AG04449 (cell line): ENCODE measurements around the gene CEMP1.

Source experiments
- CTCF ChIA-PET: fragments of 350-600 bp; formaldehyde crosslinking; extraction: SDS; loops from one replicate; lab custom pipeline; 2021; ENCODE audit warnings: antibody characterized with exemption; lab: Yijun Ruan, JAX
- POLR2A ChIA-PET: fragments of 400-600, 350-600 bp; formaldehyde crosslinking; extraction: SDS; loops from one replicate; lab custom pipeline; 2020; ENCODE audit warnings: antibody characterized with exemption, inconsistent platforms; lab: Yijun Ruan, JAX
- DNase-seq: peaks from one replicate; pipeline ENCODE4 v3.0.0-alpha.2; 2010; ENCODE audit warnings: low read depth, low spot score
- H3K4me3 ChIP-seq: 2 replicates; pipeline ENCODE4 v1.5.1; 2011; ENCODE audit warnings: low read depth, mild to moderate bottlenecking, control low read depth, low read length
- TF ChIP-seq, protein P1 (sequence below): IDR thresholded peaks from one replicate; pipeline ENCODE4 v1.5.1; 2011; ENCODE audit warnings: mild to moderate bottlenecking, moderate library complexity, low read length, control low read depth, inconsistent platforms; ENCODE audit not compliant: insufficient read depth; ENCODE audit errors: missing control alignments

CEMP1 gene

DNA sequence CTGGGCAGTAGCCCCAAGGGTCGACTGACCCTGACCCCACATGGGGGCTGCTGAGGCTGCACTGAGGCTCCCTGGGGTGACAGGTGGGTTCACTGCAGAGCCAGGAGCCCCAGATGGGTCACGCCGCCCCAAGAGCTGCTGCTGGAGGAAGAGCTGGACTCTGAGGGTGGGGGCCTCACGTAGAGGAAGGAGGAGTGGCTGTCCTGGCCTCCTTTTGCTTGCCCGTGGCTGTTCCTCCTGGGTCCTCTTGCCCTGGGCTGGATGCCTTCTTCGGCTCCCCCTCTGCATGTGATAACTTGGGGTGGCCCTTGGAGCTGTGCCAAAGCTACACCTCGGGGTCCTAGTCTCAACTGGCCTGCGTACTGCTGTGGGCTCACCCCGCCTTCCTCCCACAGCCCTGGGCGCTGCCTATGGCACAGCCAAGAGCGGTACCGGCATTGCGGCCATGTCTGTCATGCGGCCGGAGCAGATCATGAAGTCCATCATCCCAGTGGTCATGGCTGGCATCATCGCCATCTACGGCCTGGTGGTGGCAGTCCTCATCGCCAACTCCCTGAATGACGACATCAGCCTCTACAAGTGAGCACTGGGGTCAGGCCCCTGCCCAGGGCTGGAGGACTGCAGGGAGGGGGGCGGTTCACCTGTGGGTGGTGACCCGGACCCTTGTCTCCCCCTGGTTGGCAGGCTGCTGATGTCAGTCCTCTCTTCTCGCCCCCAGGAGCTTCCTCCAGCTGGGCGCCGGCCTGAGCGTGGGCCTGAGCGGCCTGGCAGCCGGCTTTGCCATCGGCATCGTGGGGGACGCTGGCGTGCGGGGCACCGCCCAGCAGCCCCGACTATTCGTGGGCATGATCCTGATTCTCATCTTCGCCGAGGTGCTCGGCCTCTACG, 12.1 kb downstream of the CEMP1 start:
- H3K4me3 ChIP-seq, result no peak overlapping the region
- TF ChIP-seq, protein P1, sequence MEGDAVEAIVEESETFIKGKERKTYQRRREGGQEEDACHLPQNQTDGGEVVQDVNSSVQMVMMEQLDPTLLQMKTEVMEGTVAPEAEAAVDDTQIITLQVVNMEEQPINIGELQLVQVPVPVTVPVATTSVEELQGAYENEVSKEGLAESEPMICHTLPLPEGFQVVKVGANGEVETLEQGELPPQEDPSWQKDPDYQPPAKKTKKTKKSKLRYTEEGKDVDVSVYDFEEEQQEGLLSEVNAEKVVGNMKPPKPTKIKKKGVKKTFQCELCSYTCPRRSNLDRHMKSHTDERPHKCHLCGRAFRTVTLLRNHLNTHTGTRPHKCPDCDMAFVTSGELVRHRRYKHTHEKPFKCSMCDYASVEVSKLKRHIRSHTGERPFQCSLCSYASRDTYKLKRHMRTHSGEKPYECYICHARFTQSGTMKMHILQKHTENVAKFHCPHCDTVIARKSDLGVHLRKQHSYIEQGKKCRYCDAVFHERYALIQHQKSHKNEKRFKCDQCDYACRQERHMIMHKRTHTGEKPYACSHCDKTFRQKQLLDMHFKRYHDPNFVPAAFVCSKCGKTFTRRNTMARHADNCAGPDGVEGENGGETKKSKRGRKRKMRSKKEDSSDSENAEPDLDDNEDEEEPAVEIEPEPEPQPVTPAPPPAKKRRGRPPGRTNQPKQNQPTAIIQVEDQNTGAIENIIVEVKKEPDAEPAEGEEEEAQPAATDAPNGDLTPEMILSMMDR, result no peak
- CTCF ChIA-PET, result interaction anchor here (1.4 to 2.1 kb wide), 2 partner anchors 12 kb away, joined by 4 read pairs; partner anchors contain the start of gene CEMP1
- DNase-seq, result no peak
- POLR2A ChIA-PET, result interaction anchor here (0.9 to 3.5 kb wide), 2 partner anchors 13 to 250 kb away, joined by 4 to 28 read pairs; partner anchors contain the start of gene CEMP1

DNA sequence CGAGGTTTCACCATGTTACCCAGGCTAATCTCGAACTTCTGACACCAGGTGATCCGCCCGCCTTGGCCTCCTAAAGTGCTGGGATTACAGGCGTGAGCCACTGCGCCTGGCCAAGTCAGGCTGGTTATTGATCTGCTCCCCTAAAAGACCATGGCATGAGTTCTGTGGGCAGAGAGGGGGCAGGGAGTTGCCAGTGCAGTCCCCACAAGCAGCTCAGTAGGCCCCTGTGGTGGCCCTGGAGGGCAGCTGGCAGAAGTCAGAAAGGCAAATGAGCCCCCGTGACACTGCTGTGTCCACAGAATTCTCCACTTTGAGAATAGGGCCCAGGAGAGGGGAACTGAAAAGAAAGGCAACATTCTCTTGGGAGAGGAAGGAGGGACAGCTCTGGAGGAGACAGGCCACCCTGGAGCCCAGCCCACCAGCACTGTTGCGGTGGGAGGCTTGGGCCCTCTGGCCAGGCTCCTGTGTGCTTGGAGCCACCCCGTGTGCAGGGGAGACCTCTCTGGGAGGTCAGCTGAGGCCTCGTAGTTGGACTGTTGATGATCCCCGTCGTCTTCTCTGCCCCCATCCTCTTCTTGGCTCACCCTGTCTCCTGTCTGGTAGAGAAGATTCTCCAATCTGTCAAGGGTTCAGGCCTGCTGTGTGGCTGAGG, 13.1 kb downstream of the CEMP1 start:
- DNase-seq, result no peak
- H3K4me3 ChIP-seq, result no peak overlapping the region
- POLR2A ChIA-PET, result interaction anchor here (3.5 kb wide), 1 partner anchor 14 kb away, joined by 28 read pairs; the partner anchor contains the start of gene CEMP1
- TF ChIP-seq, protein P1, result no peak
- CTCF ChIA-PET, result interaction anchor here (1.4 to 2.1 kb wide), 2 partner anchors 11 to 13 kb away, joined by 4 read pairs; partner anchors contain the start of gene CEMP1

DNA sequence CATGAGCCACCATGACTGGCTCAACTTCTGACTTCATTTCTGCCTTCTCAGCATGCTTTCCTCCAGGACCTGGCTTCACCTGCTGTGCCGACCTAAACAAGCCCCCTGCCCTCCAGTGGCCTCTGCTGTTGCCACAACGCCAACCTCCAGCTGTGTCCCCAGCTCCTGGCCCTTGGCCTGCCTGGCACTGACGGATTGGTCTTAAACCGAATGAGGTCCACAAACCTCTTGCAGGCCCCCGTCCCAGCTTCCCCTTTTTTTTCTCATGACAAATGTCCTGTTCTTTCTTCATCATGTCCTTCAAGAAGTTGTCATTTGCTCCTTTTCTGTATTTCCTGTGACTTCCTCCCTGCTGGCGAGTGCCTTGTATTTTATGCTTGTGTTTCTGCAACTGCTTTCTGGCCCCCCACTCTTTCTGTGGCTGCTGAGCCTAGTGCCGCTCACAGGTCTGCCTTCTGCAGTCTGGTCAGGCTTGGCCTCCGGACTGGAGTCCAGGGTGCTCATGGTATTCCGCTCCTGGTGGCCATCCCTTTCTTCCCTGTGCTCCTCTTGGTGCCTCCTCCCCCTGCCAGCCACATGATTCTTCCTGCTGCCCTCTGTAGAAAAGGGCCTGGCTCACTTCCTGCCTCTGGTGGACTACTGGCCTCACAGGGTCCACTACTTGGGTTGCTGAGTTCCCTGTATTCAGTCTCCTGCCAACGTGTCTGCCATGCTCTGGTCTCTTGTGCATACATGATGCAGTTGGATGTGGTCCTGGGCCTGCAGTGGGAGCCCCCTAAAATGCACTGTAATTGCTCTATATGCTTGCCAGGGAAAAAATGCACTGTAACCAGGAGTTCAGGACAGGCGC, 14.6 kb downstream of the CEMP1 start:
- H3K4me3 ChIP-seq, result no peak overlapping the region; the same call in 1 of the 2 replicates
- no peak for DNase-seq
- TF ChIP-seq, protein P1, result no peak
- CTCF ChIA-PET, result interaction anchor here (1.0 kb wide), 1 partner anchor 176 kb away, joined by 3 read pairs; the partner anchor contains the start of gene ABCA3
- POLR2A ChIA-PET, result no interaction called here

DNA sequence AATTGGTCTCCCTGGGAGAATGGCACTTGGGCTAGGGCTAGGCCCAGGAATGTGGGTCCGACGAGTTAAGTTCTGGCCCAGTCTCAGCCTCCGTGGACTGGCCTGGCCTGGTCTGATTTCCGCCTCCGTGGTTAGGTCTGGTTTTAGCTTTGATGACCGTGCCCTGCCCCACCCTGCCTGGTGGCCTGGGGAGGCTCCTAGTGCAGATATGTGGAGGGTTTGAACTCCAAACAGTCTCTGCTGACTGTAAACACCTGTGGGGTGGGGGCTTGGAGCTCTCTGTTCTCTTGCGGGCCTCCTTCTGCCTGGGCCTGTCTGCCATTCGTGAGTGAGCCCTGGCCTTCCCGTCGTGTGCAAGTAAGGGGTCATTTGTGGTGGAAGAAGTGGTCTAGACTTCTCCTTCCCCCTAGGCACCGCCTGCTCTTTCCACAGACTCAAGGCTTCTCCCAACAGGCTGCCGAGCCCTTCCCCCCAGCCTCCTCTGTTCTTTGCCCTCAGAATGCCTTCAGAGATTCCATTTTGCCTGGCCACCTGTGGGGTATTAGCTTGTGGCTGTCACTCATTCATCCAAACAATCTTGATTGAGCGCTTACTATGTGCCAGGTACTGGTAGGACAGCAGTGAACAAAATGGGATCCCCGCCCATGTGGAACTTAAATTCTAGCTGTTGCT, 15.9 kb downstream of the CEMP1 start:
- POLR2A ChIA-PET, result no interaction called here
- TF ChIP-seq, protein P1, result no peak
- DNase-seq, result no peak
- H3K4me3 ChIP-seq, result peak overlapping the region; percentile 83
- CTCF ChIA-PET, result interaction anchor here (1.0 to 2.6 kb wide), 3 partner anchors 12 to 175 kb away, joined by 3 to 18 read pairs (median 3); partner anchors contain the start of gene ABCA3

DNA sequence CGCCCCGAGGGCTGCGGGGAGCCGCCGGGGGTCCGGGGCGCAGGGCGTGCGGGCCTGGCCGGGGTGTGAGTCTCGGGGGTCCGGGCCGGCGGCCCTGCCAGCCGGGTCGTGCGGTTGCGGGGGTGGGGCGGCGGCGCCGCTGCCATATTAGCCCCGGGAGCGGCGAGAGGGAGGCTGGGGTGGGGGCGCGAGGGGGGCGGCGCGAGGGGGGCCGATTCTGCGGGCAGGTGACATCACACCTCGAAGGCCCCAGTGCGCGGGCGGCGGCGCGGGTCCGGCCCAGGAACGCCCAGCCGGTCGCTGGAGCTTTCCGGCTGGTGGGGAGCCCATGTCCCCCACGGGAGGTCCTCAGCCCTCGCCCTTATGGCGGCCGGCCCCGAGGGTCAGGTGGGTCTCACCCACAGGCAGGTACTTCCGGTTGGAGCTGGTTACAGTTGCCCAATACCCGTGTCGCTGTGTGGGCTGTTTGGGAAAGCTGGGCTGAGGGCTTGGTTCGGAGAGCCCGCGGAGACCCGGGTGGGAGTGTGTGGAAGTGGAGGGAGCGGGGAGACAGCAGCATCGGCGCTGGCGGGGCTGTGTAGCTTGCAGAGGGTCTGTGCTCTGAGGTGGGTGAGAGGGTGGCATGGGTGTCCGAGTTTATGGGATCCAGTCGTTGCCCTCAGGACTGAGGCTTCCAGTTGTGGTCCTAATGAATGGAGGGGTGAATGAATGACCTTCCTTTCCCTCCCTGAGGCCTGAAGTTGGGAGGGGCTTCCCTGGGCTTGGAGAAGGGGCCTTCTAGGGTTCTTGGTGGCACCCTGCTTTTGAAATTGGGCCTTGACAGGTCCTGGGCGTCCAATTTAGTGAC, 16.7 kb downstream of the CEMP1 start:
- TF ChIP-seq, protein P1, result no peak
- no peak for DNase-seq
- CTCF ChIA-PET, result interaction anchor here (1.1 to 2.6 kb wide), 4 partner anchors 11 to 263 kb away, joined by 3 to 18 read pairs (median 3); partner anchors contain the start of gene ECI1
- H3K4me3 ChIP-seq, result peak overlapping the region; percentile 83
- POLR2A ChIA-PET, result interaction anchor here (0.9 to 1.1 kb wide), 2 partner anchors 19 to 126 kb away, joined by 3 read pairs; no protein-coding TSS in a partner anchor
